HepG2 (cell line): ENCODE results near the gene RAB40C. TPM values are rescaled to one million over a fixed set of nuclear protein-coding genes. Genes with fewer than 3 reads are reported as not detected.

ENCODE experiments used
- CBX1 ChIP-seq: IDR thresholded peaks from one replicate; pipeline ENCODE4 v1.6.1; 2016; ENCODE audit warnings: antibody characterized with exemption, low read depth
- ELF3 ChIP-seq: IDR thresholded peaks from 2 replicates; pipeline ENCODE4 v1.6.1; 2016; ENCODE audit warnings: missing genetic modification reagents, missing compliant biosample characterization
- FOXC1 ChIP-seq: sonication (generic); formaldehyde crosslinking; IDR thresholded peaks from 2 replicates; pipeline ENCODE4 v1.8.0; 2022; ENCODE audit warnings: mild to moderate bottlenecking, missing genetic modification reagents, borderline replicate concordance
- GATA4 ChIP-seq: sonication (generic); IDR thresholded peaks from 2 replicates; pipeline ENCODE4 v1.6.1; 2016; ENCODE audit warnings: antibody characterized with exemption, low read depth, borderline replicate concordance
- GATAD2A ChIP-seq: IDR thresholded peaks from 2 replicates; pipeline ENCODE4 v1.6.1; 2016
- HCFC1 ChIP-seq: fragments of 150-350 bp; IDR thresholded peaks from 2 replicates; pipeline ENCODE4 v1.6.1; 2014; ENCODE audit warnings: low read depth, low read length
- IKZF4 ChIP-seq: sonication (generic); formaldehyde crosslinking; IDR thresholded peaks from 2 replicates; pipeline ENCODE4 v1.5.1; 2020; ENCODE audit warnings: borderline replicate concordance, mild to moderate bottlenecking, low read depth, missing genetic modification reagents; ENCODE audit errors: not compliant biosample characterization
- JUNB ChIP-seq: sonication (generic); formaldehyde crosslinking; IDR thresholded peaks from 2 replicates; pipeline ENCODE4 v1.8.0; 2022; ENCODE audit warnings: missing genetic modification reagents, mild to moderate bottlenecking, borderline replicate concordance
- NR2F6 ChIP-seq, 2 experiments: IDR thresholded peaks; 2 replicates each; pipeline ENCODE4 v1.6.1; 2016; ENCODE audit warnings: antibody characterized with exemption in 1 of 2, mild to moderate bottlenecking in 1 of 2
- RAD21 ChIP-seq: fragments of 450-650 bp; formaldehyde crosslinking; IDR thresholded peaks from 2 replicates; pipeline ENCODE4 v1.5.0; 2020; ENCODE audit warnings: mild to moderate bottlenecking
- SAP130 ChIP-seq: IDR thresholded peaks from 2 replicates; pipeline ENCODE4 v1.6.1; 2016; ENCODE audit warnings: low read depth
- SOX6 ChIP-seq, 2 experiments: fragments of 450-650 bp in 1 of 2; sonication (generic) in 1 of 2; formaldehyde crosslinking in 1 of 2; IDR thresholded peaks; 2 replicates each; pipeline versions ENCODE4 v1.4.0 to v1.6.1; 2017 to 2020; ENCODE audit warnings: antibody characterized with exemption in 1 of 2, mild to moderate bottlenecking in 1 of 2, missing genetic modification reagents in 1 of 2
- SP4 ChIP-seq: sonication (generic); formaldehyde crosslinking; IDR thresholded peaks from 2 replicates; pipeline ENCODE4 v1.8.1; 2023; ENCODE audit warnings: mild to moderate bottlenecking, missing genetic modification reagents
- SP5 ChIP-seq: IDR thresholded peaks from 2 replicates; pipeline ENCODE4 v1.6.1; 2016; ENCODE audit warnings: low read depth, borderline replicate concordance
- TBX2 ChIP-seq: sonication (generic); formaldehyde crosslinking; IDR thresholded peaks from 2 replicates; pipeline ENCODE4 v1.5.0; 2020; ENCODE audit warnings: missing genetic modification reagents, mild to moderate bottlenecking, borderline replicate concordance
- TEAD2 ChIP-seq: sonication (generic); formaldehyde crosslinking; IDR thresholded peaks from 2 replicates; pipeline ENCODE4 v1.9.0; 2021; ENCODE audit warnings: missing genetic modification reagents
- ZMYM2 ChIP-seq: sonication (generic); formaldehyde crosslinking; IDR thresholded peaks from 2 replicates; pipeline ENCODE4 v1.8.0; 2022; ENCODE audit warnings: mild to moderate bottlenecking, missing genetic modification reagents
- ZNF17 ChIP-seq: sonication (generic); formaldehyde crosslinking; IDR thresholded peaks from 2 replicates; pipeline ENCODE4 v1.5.0; 2020; ENCODE audit warnings: mild to moderate bottlenecking, missing genetic modification reagents
- ZNF263 ChIP-seq: sonication (generic); formaldehyde crosslinking; IDR thresholded peaks from 2 replicates; pipeline ENCODE4 v1.4.0; 2020; ENCODE audit warnings: missing genetic modification reagents
- ZNF552 ChIP-seq: sonication (generic); formaldehyde crosslinking; IDR thresholded peaks from 2 replicates; pipeline ENCODE4 v1.9.0; 2022; ENCODE audit warnings: missing genetic modification reagents, mild to moderate bottlenecking, borderline replicate concordance
- ZNF572 ChIP-seq: sonication (generic); formaldehyde crosslinking; IDR thresholded peaks from 2 replicates; pipeline ENCODE4 v1.5.1; 2020; ENCODE audit warnings: mild to moderate bottlenecking, missing genetic modification reagents
- ZNF629 ChIP-seq: sonication (generic); formaldehyde crosslinking; conservative IDR thresholded peaks from 2 replicates; pipeline ENCODE4 v1.5.0; 2020; ENCODE audit warnings: missing genetic modification reagents
- ZNF747 ChIP-seq: sonication (generic); formaldehyde crosslinking; IDR thresholded peaks from 2 replicates; pipeline ENCODE4 v1.8.1; 2023; ENCODE audit warnings: missing genetic modification reagents, mild to moderate bottlenecking, borderline replicate concordance
- ZSCAN31 ChIP-seq: sonication (generic); formaldehyde crosslinking; IDR thresholded peaks from 2 replicates; pipeline ENCODE4 v1.5.0; 2020; ENCODE audit warnings: low read depth, mild to moderate bottlenecking, missing genetic modification reagents
- polyA plus RNA-seq, 8 experiments: library from polyadenylated mRNA; depleted of rRNA in 3 of 8; stranded (reverse) in 7 of 8; unstranded in 1 of 8; fragments of >200 nt; fragmentation: Illumina TruSeq in 4 of 8; extraction: Trizol in 4 of 8; gene quantifications; 2 replicates each; pipeline versions ENCODE4 v1.2.1 to v1.2.3, GENCODE V29; 2011 to 2016; ENCODE audit warnings: low read depth in 4 of 8, missing spikeins in 1 of 8, mixed read lengths in 1 of 8; ENCODE audit not compliant: insufficient read depth in 1 of 8
- total RNA-seq, 5 experiments: library from RNA; depleted of rRNA; stranded (reverse); fragments of >200 nt; fragmentation: Illumina TruSeq; extraction: Trizol; gene quantifications; 2 replicates each; pipeline ENCODE4 v1.2.3, GENCODE V29; 2016; ENCODE audit warnings: low read depth in 1 of 5
- TF ChIP-seq, protein P1 (sequence below): IDR thresholded peaks from 2 replicates; pipeline ENCODE4 v1.4.0; 2020; ENCODE audit warnings: mild to moderate bottlenecking, missing genetic modification reagents
- TF ChIP-seq, protein P2 (sequence below): sonication (generic); formaldehyde crosslinking; IDR thresholded peaks from 2 replicates; pipeline ENCODE4 v1.8.0; 2022; ENCODE audit warnings: mild to moderate bottlenecking, missing genetic modification reagents

The RAB40C gene
- total and polyA plus RNA-seq, 2 of the 13 experiments (the other 11 are each of a cell fraction or from before 2014, with no cell fraction given), result 7.7 to 11.5 TPM

DNA sequence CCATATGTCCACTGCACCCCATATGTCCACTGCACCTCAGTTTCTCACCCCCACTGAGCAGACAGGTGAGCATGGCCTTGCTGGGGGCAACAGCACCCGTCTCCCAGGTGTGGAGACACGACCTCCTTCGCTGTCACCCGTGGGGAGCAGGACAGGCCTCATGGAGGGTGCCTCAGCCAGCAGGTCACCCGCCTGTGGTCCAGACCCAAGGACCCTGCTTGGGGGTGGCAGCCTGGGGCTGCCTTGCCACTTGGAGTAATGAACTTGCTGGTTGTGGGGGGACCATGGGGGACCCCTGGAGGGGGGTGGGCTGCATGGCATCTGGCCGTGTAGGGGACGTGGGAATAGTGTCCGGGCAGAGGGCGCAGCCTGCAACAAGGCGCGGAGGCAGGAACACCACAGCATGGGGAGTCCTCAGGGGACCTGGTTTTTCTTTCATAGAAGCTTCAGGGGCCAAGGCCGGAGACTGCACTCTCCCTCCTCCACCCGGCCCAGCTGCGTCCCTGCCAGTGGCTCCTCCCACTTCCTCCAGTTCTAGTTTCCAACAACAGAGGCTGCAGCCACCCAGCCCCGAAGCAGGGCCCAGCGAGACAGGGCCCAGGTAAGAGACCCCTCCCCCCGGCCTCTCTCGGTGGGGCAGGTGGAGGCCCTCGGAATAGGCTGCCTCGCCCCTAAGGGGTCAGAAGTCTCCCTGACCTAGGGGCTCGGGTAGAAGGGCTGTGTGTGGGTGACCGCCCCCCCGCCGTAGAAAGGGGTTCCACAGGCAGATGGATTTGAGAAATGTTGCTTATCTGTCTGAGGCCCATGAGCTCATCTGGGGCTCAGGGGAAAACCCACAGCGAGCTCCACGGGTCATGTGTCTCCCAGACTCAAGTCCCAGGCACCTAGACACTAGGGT lies 23.1 kb upstream of the RAB40C start, which contains the start of gene NHLRC4 (continued):
- no peak for TF ChIP-seq IKZF4
- TF ChIP-seq, protein P1, sequence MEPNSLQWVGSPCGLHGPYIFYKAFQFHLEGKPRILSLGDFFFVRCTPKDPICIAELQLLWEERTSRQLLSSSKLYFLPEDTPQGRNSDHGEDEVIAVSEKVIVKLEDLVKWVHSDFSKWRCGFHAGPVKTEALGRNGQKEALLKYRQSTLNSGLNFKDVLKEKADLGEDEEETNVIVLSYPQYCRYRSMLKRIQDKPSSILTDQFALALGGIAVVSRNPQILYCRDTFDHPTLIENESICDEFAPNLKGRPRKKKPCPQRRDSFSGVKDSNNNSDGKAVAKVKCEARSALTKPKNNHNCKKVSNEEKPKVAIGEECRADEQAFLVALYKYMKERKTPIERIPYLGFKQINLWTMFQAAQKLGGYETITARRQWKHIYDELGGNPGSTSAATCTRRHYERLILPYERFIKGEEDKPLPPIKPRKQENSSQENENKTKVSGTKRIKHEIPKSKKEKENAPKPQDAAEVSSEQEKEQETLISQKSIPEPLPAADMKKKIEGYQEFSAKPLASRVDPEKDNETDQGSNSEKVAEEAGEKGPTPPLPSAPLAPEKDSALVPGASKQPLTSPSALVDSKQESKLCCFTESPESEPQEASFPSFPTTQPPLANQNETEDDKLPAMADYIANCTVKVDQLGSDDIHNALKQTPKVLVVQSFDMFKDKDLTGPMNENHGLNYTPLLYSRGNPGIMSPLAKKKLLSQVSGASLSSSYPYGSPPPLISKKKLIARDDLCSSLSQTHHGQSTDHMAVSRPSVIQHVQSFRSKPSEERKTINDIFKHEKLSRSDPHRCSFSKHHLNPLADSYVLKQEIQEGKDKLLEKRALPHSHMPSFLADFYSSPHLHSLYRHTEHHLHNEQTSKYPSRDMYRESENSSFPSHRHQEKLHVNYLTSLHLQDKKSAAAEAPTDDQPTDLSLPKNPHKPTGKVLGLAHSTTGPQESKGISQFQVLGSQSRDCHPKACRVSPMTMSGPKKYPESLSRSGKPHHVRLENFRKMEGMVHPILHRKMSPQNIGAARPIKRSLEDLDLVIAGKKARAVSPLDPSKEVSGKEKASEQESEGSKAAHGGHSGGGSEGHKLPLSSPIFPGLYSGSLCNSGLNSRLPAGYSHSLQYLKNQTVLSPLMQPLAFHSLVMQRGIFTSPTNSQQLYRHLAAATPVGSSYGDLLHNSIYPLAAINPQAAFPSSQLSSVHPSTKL, result 0 out of 2 replicates have a peak, but pooled peaks have one; percentile 21
- no peak for TF ChIP-seq HCFC1
- no peak for TF ChIP-seq JUNB (CRISPR knock-in tag)
- 0 out of 2 replicates have a peak, but pooled peaks have one; percentile 11 for TF ChIP-seq SP4 (CRISPR knock-in tag)
- TF ChIP-seq SOX6 (IDR thresholded peaks at IDR 0.05), result no peak
- TF ChIP-seq SOX6 (CRISPR knock-in tag; IDR thresholded peaks at IDR 0.05), result 0 out of 2 replicates have a peak, but pooled peaks have one; percentile 23
- no peak for TF ChIP-seq ZMYM2 (CRISPR knock-in tag)
- TF ChIP-seq GATA4, result no peak
- no peak for TF ChIP-seq RAD21 (CRISPR knock-in tag)
- TF ChIP-seq CBX1, result no peak
- peak; percentile 15; the same call in 1 of the 2 replicates for TF ChIP-seq FOXC1
- TF ChIP-seq NR2F6 (IDR thresholded peaks at IDR 0.05), result no peak
- TF ChIP-seq NR2F6 (CRISPR knock-in tag; IDR thresholded peaks at IDR 0.05), result 0 out of 2 replicates have a peak, but pooled peaks have one; percentile 23
- peak; percentile 45; the same call in 1 of the 2 replicates for TF ChIP-seq ELF3 (CRISPR knock-in tag)
- TF ChIP-seq ZNF17 (CRISPR knock-in tag), result no peak
- TF ChIP-seq ZNF572 (CRISPR knock-in tag), result no peak
- TF ChIP-seq GATAD2A (CRISPR knock-in tag), result 0 out of 2 replicates have a peak, but pooled peaks have one; percentile 25
- peak; percentile 51; the same call in 1 of the 2 replicates for TF ChIP-seq ZNF747
- TF ChIP-seq, protein P2, sequence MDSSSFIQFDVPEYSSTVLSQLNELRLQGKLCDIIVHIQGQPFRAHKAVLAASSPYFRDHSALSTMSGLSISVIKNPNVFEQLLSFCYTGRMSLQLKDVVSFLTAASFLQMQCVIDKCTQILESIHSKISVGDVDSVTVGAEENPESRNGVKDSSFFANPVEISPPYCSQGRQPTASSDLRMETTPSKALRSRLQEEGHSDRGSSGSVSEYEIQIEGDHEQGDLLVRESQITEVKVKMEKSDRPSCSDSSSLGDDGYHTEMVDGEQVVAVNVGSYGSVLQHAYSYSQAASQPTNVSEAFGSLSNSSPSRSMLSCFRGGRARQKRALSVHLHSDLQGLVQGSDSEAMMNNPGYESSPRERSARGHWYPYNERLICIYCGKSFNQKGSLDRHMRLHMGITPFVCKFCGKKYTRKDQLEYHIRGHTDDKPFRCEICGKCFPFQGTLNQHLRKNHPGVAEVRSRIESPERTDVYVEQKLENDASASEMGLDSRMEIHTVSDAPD (CRISPR knock-in tag), result no peak
- TF ChIP-seq ZNF552 (CRISPR knock-in tag), result no peak
- TF ChIP-seq SAP130 (CRISPR knock-in tag), result peak; percentile 75
- peak; percentile 47; the same call in 1 of the 2 replicates for TF ChIP-seq TBX2
- peak; percentile 99 for TF ChIP-seq ZNF263
- TF ChIP-seq ZNF629, result no peak
- TF ChIP-seq TEAD2 (CRISPR knock-in tag), result no peak
- TF ChIP-seq SP5 (CRISPR knock-in tag), result peak; percentile 80
- peak; percentile 28; the same call in 1 of the 2 replicates for TF ChIP-seq ZSCAN31 (CRISPR knock-in tag)
